ENCODE measurements around the gene SLC12A9.

The SLC12A9 gene

DNA sequence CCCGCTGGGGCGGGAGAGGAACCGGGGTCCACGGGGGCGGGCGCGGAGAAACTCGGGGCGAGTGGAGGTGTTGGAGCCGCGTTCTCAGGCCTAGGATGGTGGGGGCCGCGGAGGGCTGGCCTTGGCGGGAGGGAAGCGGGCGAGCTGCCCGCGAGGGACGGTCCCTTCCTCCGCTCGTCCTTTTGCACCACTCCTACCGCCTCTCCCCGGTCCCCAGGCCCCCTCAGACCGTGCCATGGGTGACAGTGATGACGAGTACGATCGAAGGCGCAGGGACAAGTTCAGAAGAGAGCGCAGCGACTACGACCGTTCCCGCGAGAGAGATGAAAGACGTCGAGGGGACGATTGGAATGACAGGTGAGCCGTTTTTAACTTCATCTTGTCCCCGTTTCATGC lies 22.8 kb downstream of the SLC12A9 start:
- Histone ChIP-seq H3K27me3 (ENCODE audit: low read length) (no peaks in the 10 kb centered on the region), H3K9ac (ENCODE audit: low read length) (peak overlapping the region; percentile 96), H3K27ac (ENCODE audit: low read depth, low read length) (peak overlapping the region; percentile 79), H3K36me3 (ENCODE audit: low read length) (peaks cover 18% of the 10 kb centered on the region), H3K79me2 (ENCODE audit: insufficient read depth, low read length) (peaks cover 54% of the 10 kb centered on the region), H4K20me1 (ENCODE audit: low read depth, low read length) (peaks cover 17% of the 10 kb centered on the region; the same call in 1 of the 2 replicates), H3F3A (ENCODE audit: insufficient read depth) (no peaks in the 10 kb centered on the region), H2AFZ (ENCODE audit: low read depth, low read length, severe bottlenecking) (peak overlapping the region; percentile 44), H3K4me2 (ENCODE audit: low read depth, low read length, poor library complexity, severe bottlenecking) (peak overlapping the region; percentile 83), H3K9me3 (ENCODE audit: insufficient read depth, low read length) (no peaks in the 10 kb centered on the region), H3K4me3 (ENCODE audit: insufficient read depth, low read length, poor library complexity, severe bottlenecking) (peak overlapping the region; percentile 88), H3K9me2 (replicated peaks; ENCODE audit: insufficient read depth, low read length) (no peaks in the 10 kb centered on the region)
- no peak for TF ChIP-seq EZH2phosphoT487 (conservative IDR thresholded peaks at IDR 0.05; ENCODE audit: low read length)
- TF ChIP-seq, protein P1, sequence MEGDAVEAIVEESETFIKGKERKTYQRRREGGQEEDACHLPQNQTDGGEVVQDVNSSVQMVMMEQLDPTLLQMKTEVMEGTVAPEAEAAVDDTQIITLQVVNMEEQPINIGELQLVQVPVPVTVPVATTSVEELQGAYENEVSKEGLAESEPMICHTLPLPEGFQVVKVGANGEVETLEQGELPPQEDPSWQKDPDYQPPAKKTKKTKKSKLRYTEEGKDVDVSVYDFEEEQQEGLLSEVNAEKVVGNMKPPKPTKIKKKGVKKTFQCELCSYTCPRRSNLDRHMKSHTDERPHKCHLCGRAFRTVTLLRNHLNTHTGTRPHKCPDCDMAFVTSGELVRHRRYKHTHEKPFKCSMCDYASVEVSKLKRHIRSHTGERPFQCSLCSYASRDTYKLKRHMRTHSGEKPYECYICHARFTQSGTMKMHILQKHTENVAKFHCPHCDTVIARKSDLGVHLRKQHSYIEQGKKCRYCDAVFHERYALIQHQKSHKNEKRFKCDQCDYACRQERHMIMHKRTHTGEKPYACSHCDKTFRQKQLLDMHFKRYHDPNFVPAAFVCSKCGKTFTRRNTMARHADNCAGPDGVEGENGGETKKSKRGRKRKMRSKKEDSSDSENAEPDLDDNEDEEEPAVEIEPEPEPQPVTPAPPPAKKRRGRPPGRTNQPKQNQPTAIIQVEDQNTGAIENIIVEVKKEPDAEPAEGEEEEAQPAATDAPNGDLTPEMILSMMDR (IDR thresholded peaks at IDR 0.05; ENCODE audit: insufficient read depth, low read length, poor library complexity, severe bottlenecking) = no peak

DNA sequence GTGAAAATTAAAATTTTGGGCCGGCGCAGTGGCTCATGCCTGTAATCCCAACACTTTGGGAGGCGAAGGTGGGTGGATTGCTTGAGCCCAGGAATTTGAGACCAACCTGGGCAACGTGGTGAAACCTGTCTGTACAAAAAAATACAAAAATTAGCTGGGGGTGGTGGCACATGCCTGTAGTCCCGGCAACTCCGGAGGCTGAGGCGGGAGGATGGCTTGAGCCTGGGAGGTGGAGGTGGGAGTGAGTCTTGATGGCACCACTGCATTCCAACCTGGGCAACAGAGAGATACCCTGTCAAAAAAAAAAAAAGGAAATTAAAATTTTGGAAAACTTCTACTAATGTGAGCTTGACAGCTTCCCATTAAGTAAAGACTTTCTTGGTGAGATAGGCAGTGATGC lies 25.5 kb downstream of the SLC12A9 start:
- H3K9ac ChIP-seq (ENCODE audit: low read length) = no peak overlapping the region
- no peak overlapping the region for H3K4me3 ChIP-seq (ENCODE audit: insufficient read depth, low read length, poor library complexity, severe bottlenecking)
- peaks cover 75% of the 10 kb centered on the region for H3K79me2 ChIP-seq (ENCODE audit: insufficient read depth, low read length)
- no peaks in the 10 kb centered on the region for H3K9me3 ChIP-seq (ENCODE audit: insufficient read depth, low read length)
- peaks cover 21% of the 10 kb centered on the region; the same call in 1 of the 2 replicates for H4K20me1 ChIP-seq (ENCODE audit: low read depth, low read length)
- no peaks in the 10 kb centered on the region for H3F3A ChIP-seq (ENCODE audit: insufficient read depth)
- TF ChIP-seq, protein P1 (IDR thresholded peaks at IDR 0.05; ENCODE audit: insufficient read depth, low read length, poor library complexity, severe bottlenecking) = no peak
- no peak for TF ChIP-seq EZH2phosphoT487 (conservative IDR thresholded peaks at IDR 0.05; ENCODE audit: low read length)
- no peak overlapping the region for H2AFZ ChIP-seq (ENCODE audit: low read depth, low read length, severe bottlenecking)
- peaks cover 19% of the 10 kb centered on the region for H3K36me3 ChIP-seq (ENCODE audit: low read length)
- no peak overlapping the region for H3K27ac ChIP-seq (ENCODE audit: low read depth, low read length)
- H3K9me2 ChIP-seq (replicated peaks; ENCODE audit: insufficient read depth, low read length) = no peaks in the 10 kb centered on the region
- no peaks in the 10 kb centered on the region for H3K27me3 ChIP-seq (ENCODE audit: low read length)
- H3K4me2 ChIP-seq (ENCODE audit: low read depth, low read length, poor library complexity, severe bottlenecking) = peak overlapping the region; percentile 83

DNA sequence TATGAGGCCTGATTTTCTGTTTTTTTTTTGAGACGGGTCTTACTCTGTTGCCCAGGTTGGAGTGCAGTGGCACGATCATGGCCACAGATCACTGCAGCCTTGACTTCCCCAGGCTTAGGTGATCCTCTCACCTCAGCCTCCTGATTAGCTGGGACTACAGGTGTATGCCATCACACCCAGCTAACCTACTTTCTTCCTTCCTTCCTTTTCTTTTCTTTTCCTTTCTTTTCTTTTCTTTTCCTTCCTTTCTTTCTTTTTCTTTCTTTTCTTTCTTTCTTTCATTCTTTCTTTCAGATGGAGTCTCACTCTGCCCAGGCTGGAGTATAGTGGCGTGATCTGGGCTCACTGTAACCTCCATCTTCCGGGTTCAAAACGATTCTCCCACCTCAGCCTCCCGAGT lies 26.2 kb downstream of the SLC12A9 start:
- H3K36me3 ChIP-seq (ENCODE audit: low read length) = peaks cover 26% of the 10 kb centered on the region
- H3K9me3 ChIP-seq (ENCODE audit: insufficient read depth, low read length) = no peaks in the 10 kb centered on the region
- H3K9me2 ChIP-seq (replicated peaks; ENCODE audit: insufficient read depth, low read length) = no peaks in the 10 kb centered on the region
- H3K27me3 ChIP-seq (ENCODE audit: low read length) = no peaks in the 10 kb centered on the region
- no peaks in the 10 kb centered on the region for H3F3A ChIP-seq (ENCODE audit: insufficient read depth)
- no peak overlapping the region for H3K4me2 ChIP-seq (ENCODE audit: low read depth, low read length, poor library complexity, severe bottlenecking)
- H3K79me2 ChIP-seq (ENCODE audit: insufficient read depth, low read length) = peaks cover 81% of the 10 kb centered on the region
- no peak overlapping the region for H3K9ac ChIP-seq (ENCODE audit: low read length)
- H3K4me3 ChIP-seq (ENCODE audit: insufficient read depth, low read length, poor library complexity, severe bottlenecking) = no peak overlapping the region
- H2AFZ ChIP-seq (ENCODE audit: low read depth, low read length, severe bottlenecking) = no peak overlapping the region
- no peak overlapping the region for H3K27ac ChIP-seq (ENCODE audit: low read depth, low read length)
- H4K20me1 ChIP-seq (ENCODE audit: low read depth, low read length) = peaks cover 21% of the 10 kb centered on the region; the same call in 1 of the 2 replicates
- TF ChIP-seq, protein P1 (IDR thresholded peaks at IDR 0.05; ENCODE audit: insufficient read depth, low read length, poor library complexity, severe bottlenecking) = no peak
- TF ChIP-seq EZH2phosphoT487 (conservative IDR thresholded peaks at IDR 0.05; ENCODE audit: low read length) = no peak
